ENCODE data around the gene NOP53. TPM values are rescaled to one million over a fixed set of nuclear protein-coding genes. Genes with fewer than 3 reads are reported as not detected.

The NOP53 gene
- total RNA-seq = 100 to 1,000 TPM; 145 to 257 TPM

DNA sequence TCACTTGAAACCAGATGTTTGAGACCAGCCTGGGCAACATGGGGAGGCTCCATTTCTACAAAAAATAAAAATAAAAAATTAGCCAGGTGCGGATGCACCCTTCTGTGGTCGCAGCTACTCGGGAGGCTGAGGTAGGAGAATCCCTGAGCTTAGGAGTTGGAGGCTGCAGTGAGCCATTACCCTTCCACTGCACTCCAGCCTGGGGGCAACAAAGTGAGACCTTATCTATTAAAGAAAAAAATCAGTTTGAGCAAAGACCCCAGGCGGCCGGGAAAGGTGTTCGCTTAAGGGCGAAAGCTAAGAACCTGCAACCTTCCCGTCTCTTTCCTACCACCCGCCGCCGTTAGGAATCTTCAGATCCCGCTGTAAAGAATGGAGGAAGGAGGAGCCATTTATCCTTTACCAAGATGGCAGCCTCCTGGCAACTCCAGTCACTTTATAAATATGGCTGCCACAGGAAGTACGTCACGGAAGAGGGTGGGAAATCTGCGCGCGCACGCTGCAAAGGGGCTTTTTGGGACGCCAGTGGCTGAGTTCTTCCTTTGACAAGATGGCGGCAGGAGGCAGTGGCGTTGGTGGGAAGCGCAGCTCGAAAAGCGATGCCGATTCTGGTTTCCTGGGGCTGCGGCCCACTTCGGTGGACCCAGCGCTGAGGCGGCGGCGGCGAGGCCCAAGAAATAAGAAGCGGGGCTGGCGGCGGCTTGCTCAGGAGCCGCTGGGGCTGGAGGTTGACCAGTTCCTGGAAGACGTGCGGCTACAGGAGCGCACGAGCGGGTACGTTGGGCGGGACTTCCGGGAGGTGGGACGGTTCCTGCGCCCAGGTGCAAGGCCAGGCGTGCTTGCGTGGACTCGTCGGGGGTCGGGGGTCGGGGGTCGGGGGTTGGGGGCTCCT is at the start of gene NOP53:
TSS of gene NOP53 (plus strand) at position 537 of the 892 bp plus-strand sequence. CDS start at position 551, 14 bp downstream.
- Histone ChIP-seq H3K27me3 (no peaks in the 10 kb centered on the region), H3K27ac (peak within 1 kb of the TSS; percentile 85), H3K9ac (ENCODE audit: low read depth in 2 of 2, low read length in 2 of 2) (peak within 1 kb of the TSS; percentile 70 to 80), H3K4me3 (peak within 1 kb of the TSS; percentile 53), H3K9me3 (no peaks in the 10 kb centered on the region), H3K36me3 (peaks cover 12% of the 10 kb centered on the region), H3K4me1 (peaks cover 7% of the 10 kb centered on the region)
- DNase-seq = peak; percentile 98
- intact Hi-C loops (cut with DNase I) = no loop called here
- TF ChIP-seq, protein P1, sequence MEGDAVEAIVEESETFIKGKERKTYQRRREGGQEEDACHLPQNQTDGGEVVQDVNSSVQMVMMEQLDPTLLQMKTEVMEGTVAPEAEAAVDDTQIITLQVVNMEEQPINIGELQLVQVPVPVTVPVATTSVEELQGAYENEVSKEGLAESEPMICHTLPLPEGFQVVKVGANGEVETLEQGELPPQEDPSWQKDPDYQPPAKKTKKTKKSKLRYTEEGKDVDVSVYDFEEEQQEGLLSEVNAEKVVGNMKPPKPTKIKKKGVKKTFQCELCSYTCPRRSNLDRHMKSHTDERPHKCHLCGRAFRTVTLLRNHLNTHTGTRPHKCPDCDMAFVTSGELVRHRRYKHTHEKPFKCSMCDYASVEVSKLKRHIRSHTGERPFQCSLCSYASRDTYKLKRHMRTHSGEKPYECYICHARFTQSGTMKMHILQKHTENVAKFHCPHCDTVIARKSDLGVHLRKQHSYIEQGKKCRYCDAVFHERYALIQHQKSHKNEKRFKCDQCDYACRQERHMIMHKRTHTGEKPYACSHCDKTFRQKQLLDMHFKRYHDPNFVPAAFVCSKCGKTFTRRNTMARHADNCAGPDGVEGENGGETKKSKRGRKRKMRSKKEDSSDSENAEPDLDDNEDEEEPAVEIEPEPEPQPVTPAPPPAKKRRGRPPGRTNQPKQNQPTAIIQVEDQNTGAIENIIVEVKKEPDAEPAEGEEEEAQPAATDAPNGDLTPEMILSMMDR (IDR thresholded peaks at IDR 0.05) = no peak

DNA sequence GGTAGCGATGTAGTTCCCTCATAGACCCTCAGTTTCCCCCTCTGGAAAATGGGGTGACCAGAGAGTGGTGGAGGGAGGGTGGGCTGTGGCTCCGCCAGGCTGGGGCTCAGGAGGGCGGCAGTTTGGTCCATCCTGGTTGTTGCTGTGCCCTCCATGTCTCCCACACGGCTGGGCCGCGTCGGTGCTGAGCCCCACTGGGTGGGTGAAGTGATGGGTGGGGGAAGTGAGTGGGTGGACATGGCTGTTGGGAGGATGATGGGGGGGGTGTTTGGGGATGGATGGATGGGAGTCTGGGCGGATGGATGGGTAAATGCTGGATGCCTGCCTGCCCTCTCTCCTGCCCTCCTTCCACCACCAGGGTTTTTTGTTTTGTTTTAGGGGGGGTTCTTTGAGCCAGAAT is 48.7 kb upstream of the NOP53 start:
- no peaks in the 10 kb centered on the region for H3K4me1 ChIP-seq
- no peak overlapping the region for H3K4me3 ChIP-seq
- no peak overlapping the region for H3K27ac ChIP-seq
- H3K9me3 ChIP-seq = no peaks in the 10 kb centered on the region
- peaks cover 3% of the 10 kb centered on the region for H3K36me3 ChIP-seq
- no peak overlapping the region for H3K9ac ChIP-seq (ENCODE audit: low read depth in 2 of 2, low read length in 2 of 2)
- no peak for DNase-seq
- TF ChIP-seq, protein P1 (IDR thresholded peaks at IDR 0.05) = no peak
- no peaks in the 10 kb centered on the region for H3K27me3 ChIP-seq
- intact Hi-C loops (cut with DNase I) = loop anchor here (5.0 to 10.0 kb wide), 2 partner anchors 89 to 182 kb away; partner anchors contain the start of genes BICRA and NAPA

DNA sequence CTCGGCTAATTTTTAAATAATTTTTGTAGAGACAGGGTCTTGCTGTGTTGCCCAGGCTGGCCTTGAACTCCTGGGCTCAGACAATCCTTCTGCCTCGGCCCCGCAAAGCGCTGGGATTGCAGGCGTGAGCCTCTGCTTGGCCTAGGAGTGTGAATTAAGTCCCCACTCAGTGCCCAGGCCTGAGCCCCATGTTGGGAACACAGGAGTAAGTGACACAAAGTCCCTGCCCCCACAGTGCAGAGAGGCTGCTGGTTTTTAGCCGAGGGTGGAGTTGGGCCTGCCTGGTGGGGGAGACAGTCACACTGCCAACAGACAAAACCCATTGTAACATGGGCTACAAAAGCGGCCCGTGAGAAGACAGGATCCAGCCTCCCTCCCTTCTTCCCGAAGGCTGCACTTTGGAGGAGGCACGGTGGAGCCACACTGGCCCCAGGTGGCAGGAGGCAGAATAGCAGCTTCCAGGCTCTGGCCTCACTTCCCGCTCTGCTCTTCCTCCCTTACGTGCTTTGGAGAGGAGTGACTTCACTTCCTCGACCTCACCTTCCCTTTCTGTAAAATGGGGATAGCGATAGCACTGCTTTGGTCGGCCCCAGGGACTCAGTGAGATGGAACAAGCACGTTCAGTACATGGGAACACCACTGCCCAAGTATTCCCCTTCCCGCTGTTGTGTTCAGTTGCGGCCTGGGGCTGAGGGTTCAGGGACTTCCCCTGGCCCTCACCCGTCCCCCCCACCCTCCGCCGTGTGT is 47.3 kb upstream of the NOP53 start:
- Histone ChIP-seq H3K27ac (no peak overlapping the region), H3K4me3 (no peak overlapping the region), H3K9ac (ENCODE audit: low read depth in 2 of 2, low read length in 2 of 2) (no peak overlapping the region), H3K9me3 (no peaks in the 10 kb centered on the region), H3K27me3 (no peaks in the 10 kb centered on the region), H3K4me1 (no peaks in the 10 kb centered on the region), H3K36me3 (peaks cover 8% of the 10 kb centered on the region)
- TF ChIP-seq, protein P1 (IDR thresholded peaks at IDR 0.05) = peak; percentile 96
- intact Hi-C loops (cut with DNase I) = loop anchor here (5.0 to 10.0 kb wide), 2 partner anchors 91 to 183 kb away; partner anchors contain the start of genes BICRA and NAPA
- peak; percentile 74 for DNase-seq

DNA sequence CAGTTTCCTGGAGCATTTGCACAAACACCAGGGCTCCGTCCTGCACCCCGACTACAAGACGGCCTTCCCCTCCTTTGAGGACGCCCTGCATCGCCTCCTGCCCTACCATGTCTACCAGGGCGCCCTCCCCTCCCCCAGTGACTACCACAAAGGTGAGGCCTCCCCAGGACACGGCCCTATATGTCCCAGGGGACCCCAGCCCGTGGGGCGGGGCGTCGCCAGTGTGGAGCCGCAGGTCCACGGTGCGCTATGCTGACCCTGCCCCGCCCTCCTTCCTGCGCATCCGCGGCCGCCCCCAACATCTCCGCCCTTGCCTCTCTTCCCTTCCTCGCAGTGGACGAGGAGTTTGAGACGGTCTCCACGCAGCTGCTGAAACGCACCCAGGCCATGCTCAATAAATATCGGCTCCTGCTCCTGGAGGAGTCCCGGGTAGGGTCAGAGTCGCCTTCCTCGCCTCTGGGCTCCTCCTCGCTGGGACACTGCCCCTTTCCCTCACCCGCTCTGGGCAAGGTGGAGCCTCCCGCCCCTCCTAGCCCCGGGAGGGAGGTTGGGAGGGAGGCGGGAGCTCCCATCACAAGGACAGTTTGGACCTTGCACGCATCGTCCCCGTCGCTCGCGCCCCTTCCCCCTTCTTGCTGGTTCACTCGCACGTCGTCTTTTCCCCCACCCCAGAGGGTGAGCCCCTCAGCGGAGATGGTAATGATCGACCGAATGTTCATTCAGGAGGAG is 46.6 kb upstream of the NOP53 start:
- DNase-seq = no peak
- Histone ChIP-seq H3K36me3 (peaks cover 8% of the 10 kb centered on the region), H3K4me1 (no peaks in the 10 kb centered on the region), H3K27ac (no peak overlapping the region), H3K27me3 (no peaks in the 10 kb centered on the region), H3K9ac (ENCODE audit: low read depth in 2 of 2, low read length in 2 of 2) (no peak overlapping the region), H3K9me3 (no peaks in the 10 kb centered on the region), H3K4me3 (no peak overlapping the region)
- intact Hi-C loops (cut with DNase I) = loop anchor here (5.0 to 10.0 kb wide), 2 partner anchors 91 to 184 kb away; partner anchors contain the start of genes BICRA and NAPA
- TF ChIP-seq, protein P1 (IDR thresholded peaks at IDR 0.05) = no peak

All from colonic mucosa (tissue), 4 donors.